H1 (cell line): ENCODE results near the gene RASAL2. TPM values are rescaled to one million over a fixed set of nuclear protein-coding genes. Genes with fewer than 3 reads are reported as not detected.

Source experiments
- CTCF ChIA-PET: fragments of 300-600 bp; sonication (Branson Sonifier 250); formaldehyde crosslinking; loops from one replicate; lab custom pipeline; 2021; ENCODE audit not compliant: partially characterized antibody; lab: Charles Lee
- POLR2A ChIA-PET: fragments of 300-600 bp; sonication (Branson Sonifier 250); formaldehyde crosslinking; loops from one replicate; lab custom pipeline; 2021; ENCODE audit warnings: inconsistent platforms; ENCODE audit not compliant: partially characterized antibody; lab: Charles Lee
- DNase-seq, 2 experiments: peaks; one replicate each; pipeline versions ENCODE4 v3.0.0 to v3.0.0-alpha.2; 2010 to 2022; ENCODE audit warnings: low spot score in 2 of 2, low read depth in 1 of 2, mixed read lengths in 1 of 2
- FAIRE-seq: peaks from 2 replicates; lab custom pipeline; 2011; peaks lifted over from hg19 to GRCh38; lab: Jason Lieb, UNC
- H2AFZ ChIP-seq: 2 replicates; pipeline ENCODE4 v1.8.1; 2012; ENCODE audit warnings: low read length, inconsistent platforms
- H2AK5ac ChIP-seq: 2 replicates; pipeline ENCODE4 v1.6.1; 2013; ENCODE audit warnings: low read depth, low read length
- H2BK120ac ChIP-seq: replicated peaks from 2 replicates; pipeline ENCODE3; 2013; ENCODE audit warnings: low read depth, low read length, inconsistent platforms
- H2BK12ac ChIP-seq: 2 replicates; pipeline ENCODE4 v1.6.1; 2013; ENCODE audit warnings: low read depth, low read length
- H2BK15ac ChIP-seq: 2 replicates; pipeline ENCODE4 v1.6.1; 2013; ENCODE audit warnings: low read length
- H2BK20ac ChIP-seq: 2 replicates; pipeline ENCODE4 v1.6.1; 2013; ENCODE audit warnings: low read length
- H2BK5ac ChIP-seq: 2 replicates; pipeline ENCODE4 v1.6.1; 2013; ENCODE audit warnings: low read depth, low read length
- H3K14ac ChIP-seq: 2 replicates; pipeline ENCODE4 v1.6.1; 2013; ENCODE audit warnings: inconsistent platforms; ENCODE audit not compliant: insufficient read length
- H3K18ac ChIP-seq: 2 replicates; pipeline ENCODE4 v1.6.1; 2013; ENCODE audit warnings: low read length; ENCODE audit errors: extremely low read depth
- H3K23ac ChIP-seq: 2 replicates; pipeline ENCODE4 v1.6.1; 2013; ENCODE audit warnings: inconsistent platforms; ENCODE audit not compliant: insufficient read length
- H3K23me2 ChIP-seq: 2 replicates; pipeline ENCODE4 v1.6.1; 2013; ENCODE audit warnings: low read depth, low read length
- H3K27ac ChIP-seq: 2 replicates; pipeline ENCODE4 v1.6.1; 2011; ENCODE audit warnings: low read depth, low read length, inconsistent platforms
- H3K27me3 ChIP-seq, 4 experiments: replicated peaks in 1 of 4; 1 replicate in 1 of 4; 2 replicates in 3 of 4; pipeline versions ENCODE4 v1.6.1 to v1.8.1; 2011 to 2013; ENCODE audit warnings: low read length in 3 of 4, mild to moderate bottlenecking in 3 of 4, inconsistent platforms in 2 of 4, mixed read lengths in 2 of 4, moderate library complexity in 1 of 4; ENCODE audit not compliant: control insufficient read depth in 3 of 4, insufficient read depth in 3 of 4; ENCODE audit errors: extremely low read depth in 1 of 4
- H3K36me3 ChIP-seq, 4 experiments: 2 replicates each; pipeline versions ENCODE4 v1.6.1 to v1.8.1; 2011 to 2013; ENCODE audit warnings: mild to moderate bottlenecking in 4 of 4, low read length in 3 of 4, moderate library complexity in 2 of 4, control low read depth in 1 of 4, inconsistent platforms in 1 of 4; ENCODE audit not compliant: insufficient read depth in 4 of 4, control insufficient read depth in 2 of 4
- H3K4ac ChIP-seq: replicated peaks from 2 replicates; pipeline ENCODE3; 2013; ENCODE audit warnings: low read length, low read depth, mixed read lengths, inconsistent platforms; ENCODE audit not compliant: insufficient read length
- H3K4me1 ChIP-seq, 4 experiments: replicated peaks in 1 of 4; 1 replicate in 1 of 4; 2 replicates in 3 of 4; pipeline versions ENCODE4 v1.6.1 to v1.8.1; 2011 to 2013; ENCODE audit warnings: low read length in 3 of 4, inconsistent platforms in 2 of 4, mixed read lengths in 1 of 4; ENCODE audit not compliant: insufficient read depth in 4 of 4, control insufficient read depth in 3 of 4
- H3K4me2 ChIP-seq, 2 experiments: 2 replicates each; pipeline versions ENCODE4 v1.6.1 to v1.8.1; 2011 to 2013; ENCODE audit warnings: low read depth in 2 of 2, low read length in 2 of 2, control low read depth in 1 of 2, inconsistent platforms in 1 of 2, mild to moderate bottlenecking in 1 of 2; ENCODE audit not compliant: insufficient read depth in 1 of 2
- H3K4me3 ChIP-seq, 4 experiments: fragments of 200-600, 300-600 bp in 1 of 4; sonication (generic), shearing (Covaris generic), sonication (Bioruptor Twin) in 1 of 4; 2 replicates each; pipeline versions ENCODE4 v1.5.1 to v1.8.1; 2011 to 2016; ENCODE audit warnings: low read length in 4 of 4, low read depth in 3 of 4, control low read depth in 2 of 4, inconsistent platforms in 2 of 4, mild to moderate bottlenecking in 2 of 4, mixed read lengths in 1 of 4, moderate library complexity in 1 of 4; ENCODE audit not compliant: insufficient read depth in 2 of 4; ENCODE audit errors: extremely low read depth in 1 of 4
- H3K56ac ChIP-seq: replicated peaks from 2 replicates; pipeline ENCODE3; 2013; ENCODE audit warnings: low read depth, mild to moderate bottlenecking, mixed read lengths, low read length, inconsistent platforms; ENCODE audit not compliant: insufficient read length
- H3K79me1 ChIP-seq: 2 replicates; pipeline ENCODE4 v1.6.1; 2013; ENCODE audit warnings: low read depth, low read length, control low read depth
- H3K79me2 ChIP-seq, 2 experiments: 2 replicates each; pipeline versions ENCODE4 v1.6.1 to v1.8.1; 2012 to 2013; ENCODE audit warnings: low read length in 2 of 2, mild to moderate bottlenecking in 2 of 2, inconsistent platforms in 1 of 2; ENCODE audit not compliant: insufficient read depth in 2 of 2, control insufficient read depth in 1 of 2
- H3K9ac ChIP-seq, 4 experiments: replicated peaks in 1 of 4; 1 replicate in 1 of 4; 2 replicates in 3 of 4; pipeline versions ENCODE4 v1.6.1 to v1.8.1; 2011 to 2013; ENCODE audit warnings: low read depth in 3 of 4, low read length in 3 of 4, control low read depth in 2 of 4, mild to moderate bottlenecking in 2 of 4, moderate library complexity in 2 of 4, inconsistent platforms in 1 of 4; ENCODE audit errors: extremely low read depth in 1 of 4
- H3K9me3 ChIP-seq, 2 experiments: 2 replicates each; pipeline versions ENCODE4 v1.6.1 to v1.8.1; 2012 to 2013; ENCODE audit warnings: mild to moderate bottlenecking in 2 of 2, moderate library complexity in 2 of 2, control low read depth in 1 of 2, inconsistent platforms in 1 of 2, low read depth in 1 of 2, low read length in 1 of 2, mixed read lengths in 1 of 2; ENCODE audit not compliant: insufficient read depth in 2 of 2
- H4K20me1 ChIP-seq, 2 experiments: replicated peaks in 1 of 2; 2 replicates each; pipeline versions ENCODE3 to v1.8.1; 2011 to 2013; ENCODE audit warnings: inconsistent platforms in 2 of 2, low read length in 2 of 2, mild to moderate bottlenecking in 1 of 2; ENCODE audit not compliant: insufficient read depth in 2 of 2, control insufficient read depth in 1 of 2
- H4K5ac ChIP-seq: 2 replicates; pipeline ENCODE4 v1.6.1; 2013; ENCODE audit warnings: low read length, low read depth, mixed read lengths, inconsistent platforms; ENCODE audit not compliant: insufficient read length
- H4K8ac ChIP-seq: 2 replicates; pipeline ENCODE4 v1.8.0; 2013; ENCODE audit warnings: mild to moderate bottlenecking, moderate library complexity, low read length, inconsistent platforms; ENCODE audit not compliant: insufficient read depth; ENCODE audit errors: extremely low read depth
- H4K91ac ChIP-seq: replicated peaks from 2 replicates; pipeline ENCODE3; 2013; ENCODE audit warnings: low read length, mixed read lengths, inconsistent platforms; ENCODE audit not compliant: insufficient read length
- CEBPB ChIP-seq: IDR thresholded peaks from 2 replicates; pipeline ENCODE4 v1.6.1; 2012; ENCODE audit warnings: low read depth, low read length
- KDM1A ChIP-seq: fragments of 200-600, 300-600 bp; sonication (generic); IDR thresholded peaks from 2 replicates; pipeline ENCODE4 v1.7.1; 2016; ENCODE audit warnings: mild to moderate bottlenecking, low read length, borderline replicate concordance
- polyA plus RNA-seq, 7 experiments: library from polyadenylated mRNA; depleted of rRNA in 3 of 7; stranded (reverse) in 5 of 7; unstranded in 2 of 7; fragments of >200 nt in 5 of 7; fragments of 200-250 nt in 2 of 7; gene quantifications; 1 replicate in 5 of 7; 2 replicates in 1 of 7; 4 replicates in 1 of 7; pipeline versions ENCODE4 v1.2.1 to v1.2.3, GENCODE V29; 2011 to 2013; ENCODE audit warnings: missing spikeins in 2 of 7, mixed read lengths in 2 of 7
- total RNA-seq: library from RNA; stranded (reverse); fragmentation: NEBNext Ultra II Directional; extraction: Animal tissue kit (Norgen Biotek cat#: 25700); gene quantifications from 2 replicates; pipeline ENCODE4 v1.2.1, GENCODE V29; 2021

The RASAL2 gene
- total and polyA plus RNA-seq, 2 of the 8 experiments (the other 6 are each of a cell fraction or from before 2014, with no cell fraction given), result 15.9 to 32.5 TPM

GRCh38 chr1:178183796-178184195 lies 89.9 kb downstream of the RASAL2 start:
- Histone ChIP-seq H2BK12ac (no peak overlapping the region), H3K18ac (no peak overlapping the region), H3K14ac (no peak overlapping the region), H3K79me2 (peaks cover 0 to 70% of the 10 kb centered on the region in 2 experiments; a peak in 2 of 4 replicates), H2BK20ac (no peak overlapping the region), H3K56ac (no peak overlapping the region), H3K4ac (no peak overlapping the region), H2BK15ac (no peak overlapping the region), H2AFZ (no peak overlapping the region), H4K8ac (no peak overlapping the region), H2AK5ac (no peak overlapping the region), H3K4me1 (peaks cover 0 to 3% (median 0%) of the 10 kb centered on the region in 4 experiments; a peak in 1 of 7 replicates), H3K4me2 (no peak overlapping the region), H3K4me3 (no peak overlapping the region), H3K9ac (no peak overlapping the region), H4K5ac (no peak overlapping the region), H3K79me1 (no peaks in the 10 kb centered on the region), H4K20me1 (no peaks in the 10 kb centered on the region), H3K23me2 (no peaks in the 10 kb centered on the region), H2BK5ac (no peak overlapping the region), H2BK120ac (no peak overlapping the region), H3K9me3 (no peaks in the 10 kb centered on the region), H3K23ac (no peak overlapping the region), H4K91ac (no peak overlapping the region), H3K27me3 (no peaks in the 10 kb centered on the region), H3K36me3 (no peaks in the 10 kb centered on the region), H3K27ac (no peak overlapping the region)
- ChIA-PET POLR2A (no interaction called here), CTCF (no interaction called here)
- DNase-seq (no peak), FAIRE-seq (no peak)
- TF ChIP-seq CEBPB, result no peak
- TF ChIP-seq KDM1A, result no peak
